Keratinocyte (primary cell): ENCODE measurements around the gene EHHADH.

Experiments used
- CTCF ChIP-seq, 3 experiments: IDR thresholded peaks in 1 of 3; conservative IDR thresholded peaks in 1 of 3; optimal IDR thresholded peaks in 1 of 3; 2 replicates in 2 of 3; 3 replicates in 1 of 3; pipeline versions ENCODE3 to v1.5.1; 2011; ENCODE audit warnings: low read length in 3 of 3, mild to moderate bottlenecking in 3 of 3, moderate library complexity in 2 of 3, control low read depth in 1 of 3, inconsistent platforms in 1 of 3; ENCODE audit not compliant: insufficient read depth in 2 of 3; ENCODE audit errors: extremely low read depth in 1 of 3
- EZH2 ChIP-seq: IDR thresholded peaks from one replicate; pipeline ENCODE4 v1.6.1; 2012; ENCODE audit warnings: inconsistent platforms, mild to moderate bottlenecking, low read length, moderate library complexity

GRCh38 chr3:185250653-185251052 lies 3.2 kb downstream of the EHHADH start:
- TF ChIP-seq CTCF (optimal IDR thresholded peaks at IDR 0.05 in 1 of 3, IDR thresholded peaks at IDR 0.05 in 1 of 3, conservative IDR thresholded peaks at IDR 0.05 in 1 of 3; ENCODE audit: extremely low read depth in 1 of 3, insufficient read depth in 2 of 3, low read length in 3 of 3) (no peak), EZH2 (no peak)
